ENCODE results near the gene DUSP28.

DNA sequence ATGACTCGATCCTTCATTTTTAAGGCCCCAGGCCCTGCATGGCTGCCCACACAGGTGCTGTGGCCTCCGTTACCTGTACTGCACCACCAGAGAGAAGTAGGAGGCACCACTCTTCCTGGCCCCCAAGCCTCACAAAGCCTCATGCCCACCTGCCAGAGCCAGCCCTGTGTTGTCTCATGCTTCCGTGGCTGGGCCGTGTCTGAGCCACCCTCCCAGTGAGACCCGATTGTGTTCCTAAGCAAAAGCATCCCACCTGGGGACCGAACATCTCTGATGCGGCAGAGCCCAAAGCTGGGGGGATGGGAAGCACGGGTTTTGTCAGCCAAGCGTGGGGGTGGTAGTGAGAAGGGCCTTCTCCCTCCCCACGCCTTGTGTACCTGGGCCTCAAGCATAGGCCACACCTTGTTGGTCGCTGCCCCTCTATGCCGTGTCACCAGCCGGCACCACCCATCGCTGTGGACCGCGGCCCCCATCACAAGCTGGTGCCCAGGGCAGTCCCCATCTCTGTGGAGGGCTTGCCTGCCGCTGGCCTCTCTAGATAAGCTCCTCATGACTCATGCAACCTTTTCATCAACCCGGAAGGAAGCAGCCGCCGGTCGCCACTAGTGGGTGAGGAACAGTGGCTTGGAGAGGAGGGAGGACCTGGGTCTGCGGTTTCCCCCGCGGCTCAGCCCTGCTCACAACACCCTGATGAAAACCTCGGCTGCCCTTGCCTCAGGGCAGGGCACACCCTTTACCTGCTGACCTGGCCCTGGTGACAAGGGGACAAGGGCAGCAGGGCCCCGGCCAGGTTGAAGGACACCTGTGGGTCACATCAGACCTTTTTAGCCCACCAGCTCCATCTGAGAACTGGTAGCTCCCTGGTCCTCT lies 5.4 kb downstream of the DUSP28 start:
- TF ChIP-seq ZNF70 (CRISPR knock-in tag; IDR thresholded peaks at IDR 0.05) (no peak), BACH2 (CRISPR knock-in tag; IDR thresholded peaks at IDR 0.05; ENCODE audit: borderline replicate concordance) (no peak), ESRRG (CRISPR knock-in tag; IDR thresholded peaks at IDR 0.05) (no peak), ZFP3 (CRISPR knock-in tag; IDR thresholded peaks at IDR 0.05) (no peak), GLIS3 (CRISPR knock-in tag; IDR thresholded peaks at IDR 0.05) (no peak), RARB (CRISPR knock-in tag; IDR thresholded peaks at IDR 0.05) (no peak), CREB5 (CRISPR knock-in tag; IDR thresholded peaks at IDR 0.05; ENCODE audit: low read depth) (no peak)
- TF ChIP-seq, protein P1, sequence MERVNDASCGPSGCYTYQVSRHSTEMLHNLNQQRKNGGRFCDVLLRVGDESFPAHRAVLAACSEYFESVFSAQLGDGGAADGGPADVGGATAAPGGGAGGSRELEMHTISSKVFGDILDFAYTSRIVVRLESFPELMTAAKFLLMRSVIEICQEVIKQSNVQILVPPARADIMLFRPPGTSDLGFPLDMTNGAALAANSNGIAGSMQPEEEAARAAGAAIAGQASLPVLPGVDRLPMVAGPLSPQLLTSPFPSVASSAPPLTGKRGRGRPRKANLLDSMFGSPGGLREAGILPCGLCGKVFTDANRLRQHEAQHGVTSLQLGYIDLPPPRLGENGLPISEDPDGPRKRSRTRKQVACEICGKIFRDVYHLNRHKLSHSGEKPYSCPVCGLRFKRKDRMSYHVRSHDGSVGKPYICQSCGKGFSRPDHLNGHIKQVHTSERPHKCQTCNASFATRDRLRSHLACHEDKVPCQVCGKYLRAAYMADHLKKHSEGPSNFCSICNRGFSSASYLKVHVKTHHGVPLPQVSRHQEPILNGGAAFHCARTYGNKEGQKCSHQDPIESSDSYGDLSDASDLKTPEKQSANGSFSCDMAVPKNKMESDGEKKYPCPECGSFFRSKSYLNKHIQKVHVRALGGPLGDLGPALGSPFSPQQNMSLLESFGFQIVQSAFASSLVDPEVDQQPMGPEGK (CRISPR knock-in tag; IDR thresholded peaks at IDR 0.05; ENCODE audit: borderline replicate concordance), result no peak
